Measurements from ENCODE around the gene CLK2.

DNA sequence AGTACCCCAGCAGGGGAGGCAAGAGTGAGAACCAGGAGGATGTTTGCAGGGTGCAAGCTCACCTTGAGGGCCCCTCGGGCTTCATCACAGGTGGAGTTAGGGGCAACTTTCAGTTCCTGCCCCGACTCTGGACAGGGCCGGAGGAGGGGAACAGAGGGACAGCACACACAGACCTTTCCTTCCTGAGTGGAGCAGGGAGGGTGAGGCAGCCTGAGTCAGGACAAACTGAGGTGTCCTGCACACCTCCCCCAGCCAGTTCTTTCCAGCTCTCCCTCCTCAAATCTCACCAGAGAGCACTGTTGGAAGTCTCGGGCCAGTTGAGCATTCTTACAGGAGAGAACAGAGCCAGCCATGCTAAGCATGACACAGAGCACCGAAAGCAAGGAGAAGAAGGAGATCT lies 19.5 kb downstream of the CLK2 start:
- no peak for TF ChIP-seq POLR2A (IDR thresholded peaks at IDR 0.05)
- TF ChIP-seq, protein P1, sequence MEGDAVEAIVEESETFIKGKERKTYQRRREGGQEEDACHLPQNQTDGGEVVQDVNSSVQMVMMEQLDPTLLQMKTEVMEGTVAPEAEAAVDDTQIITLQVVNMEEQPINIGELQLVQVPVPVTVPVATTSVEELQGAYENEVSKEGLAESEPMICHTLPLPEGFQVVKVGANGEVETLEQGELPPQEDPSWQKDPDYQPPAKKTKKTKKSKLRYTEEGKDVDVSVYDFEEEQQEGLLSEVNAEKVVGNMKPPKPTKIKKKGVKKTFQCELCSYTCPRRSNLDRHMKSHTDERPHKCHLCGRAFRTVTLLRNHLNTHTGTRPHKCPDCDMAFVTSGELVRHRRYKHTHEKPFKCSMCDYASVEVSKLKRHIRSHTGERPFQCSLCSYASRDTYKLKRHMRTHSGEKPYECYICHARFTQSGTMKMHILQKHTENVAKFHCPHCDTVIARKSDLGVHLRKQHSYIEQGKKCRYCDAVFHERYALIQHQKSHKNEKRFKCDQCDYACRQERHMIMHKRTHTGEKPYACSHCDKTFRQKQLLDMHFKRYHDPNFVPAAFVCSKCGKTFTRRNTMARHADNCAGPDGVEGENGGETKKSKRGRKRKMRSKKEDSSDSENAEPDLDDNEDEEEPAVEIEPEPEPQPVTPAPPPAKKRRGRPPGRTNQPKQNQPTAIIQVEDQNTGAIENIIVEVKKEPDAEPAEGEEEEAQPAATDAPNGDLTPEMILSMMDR (IDR thresholded peaks at IDR 0.05): no peak
